H1 (cell line): Measurements from ENCODE around the gene ABTB1. TPM values are rescaled to one million over a fixed set of nuclear protein-coding genes. Genes with fewer than 3 reads are reported as not detected.

Source experiments
- RAD21 ChIP-seq, 2 experiments: IDR thresholded peaks in 1 of 2; conservative IDR thresholded peaks in 1 of 2; 2 replicates each; pipeline ENCODE4 v1.6.1; 2011; ENCODE audit warnings: low read depth in 2 of 2, low read length in 2 of 2, improper control_type of control experiment in 1 of 2, inconsistent platforms in 1 of 2, mild to moderate bottlenecking in 1 of 2, moderate library complexity in 1 of 2
- SIRT6 ChIP-seq: IDR thresholded peaks from one replicate; pipeline ENCODE4 v1.7.1; 2012; ENCODE audit warnings: low read length, inconsistent platforms
- polyA plus RNA-seq, 7 experiments: library from polyadenylated mRNA; depleted of rRNA in 3 of 7; stranded (reverse) in 5 of 7; unstranded in 2 of 7; fragments of >200 nt in 5 of 7; fragments of 200-250 nt in 2 of 7; gene quantifications; 1 replicate in 5 of 7; 2 replicates in 1 of 7; 4 replicates in 1 of 7; pipeline versions ENCODE4 v1.2.1 to v1.2.3, GENCODE V29; 2011 to 2013; ENCODE audit warnings: missing spikeins in 2 of 7, mixed read lengths in 2 of 7
- total RNA-seq: library from RNA; stranded (reverse); fragmentation: NEBNext Ultra II Directional; extraction: Animal tissue kit (Norgen Biotek cat#: 25700); gene quantifications from 2 replicates; pipeline ENCODE4 v1.2.1, GENCODE V29; 2021

Gene ABTB1
- total and polyA plus RNA-seq, 2 of the 8 experiments (the other 6 are each of a cell fraction or from before 2014, with no cell fraction given): 7.1 to 9.4 TPM

DNA sequence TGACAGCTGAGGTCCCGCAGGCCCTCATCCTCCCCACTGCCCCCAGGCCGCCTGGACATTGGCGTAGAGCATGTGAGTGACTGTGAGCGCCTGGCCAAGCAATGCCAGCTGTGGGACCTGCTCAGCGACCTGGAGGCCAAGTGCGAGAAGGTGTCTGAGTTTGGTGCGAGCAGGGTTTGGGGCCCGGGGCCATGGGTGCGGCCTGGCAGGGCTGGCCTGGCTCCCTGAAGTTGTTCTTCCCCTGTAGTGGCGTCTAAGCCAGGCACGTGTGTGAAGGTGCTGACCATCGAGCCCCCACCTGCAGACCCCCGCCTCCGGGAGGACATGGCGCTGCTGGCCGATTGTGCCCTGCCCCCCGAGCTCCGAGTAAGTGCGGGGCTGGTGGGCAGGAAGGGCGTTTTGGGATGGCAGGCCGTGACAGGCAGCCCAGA is 4.2 kb downstream of the ABTB1 start (continued):
- TF ChIP-seq RAD21 (IDR thresholded peaks at IDR 0.05 in 1 of 2, conservative IDR thresholded peaks at IDR 0.05 in 1 of 2; ENCODE audit: low read depth in 2 of 2, low read length in 2 of 2): no peak
- no peak for TF ChIP-seq SIRT6
- TF ChIP-seq, all 59 proteins: peak for 0
